Body of pancreas (tissue), 4 donors: ENCODE data around the gene OR8B4.

Experiments
- CTCF ChIP-seq, 7 experiments: fragments of 450-650 bp in 4 of 7; fragments of 200-600 bp in 3 of 7; sonication (generic) in 3 of 7; IDR thresholded peaks; one replicate each; pipeline ENCODE4 v1.5.1; 2016 to 2019; ENCODE audit warnings: antibody characterized with exemption in 7 of 7
- POLR2A ChIP-seq, 3 donors: fragments of 450-650 bp; IDR thresholded peaks; one replicate each; pipeline ENCODE4 v1.6.1; 2016; ENCODE audit warnings: antibody characterized with exemption in 3 of 3, mild to moderate bottlenecking in 2 of 3

- TF ChIP-seq CTCF (IDR thresholded peaks at IDR 0.05), result no peak
- no peak for TF ChIP-seq POLR2A (IDR thresholded peaks at IDR 0.05)
Measured at GRCh38 chr11:124463990-124464389, 39.3 kb upstream of the OR8B4 start.
